Measurements from ENCODE around the gene VSNL1.

The VSNL1 gene

DNA sequence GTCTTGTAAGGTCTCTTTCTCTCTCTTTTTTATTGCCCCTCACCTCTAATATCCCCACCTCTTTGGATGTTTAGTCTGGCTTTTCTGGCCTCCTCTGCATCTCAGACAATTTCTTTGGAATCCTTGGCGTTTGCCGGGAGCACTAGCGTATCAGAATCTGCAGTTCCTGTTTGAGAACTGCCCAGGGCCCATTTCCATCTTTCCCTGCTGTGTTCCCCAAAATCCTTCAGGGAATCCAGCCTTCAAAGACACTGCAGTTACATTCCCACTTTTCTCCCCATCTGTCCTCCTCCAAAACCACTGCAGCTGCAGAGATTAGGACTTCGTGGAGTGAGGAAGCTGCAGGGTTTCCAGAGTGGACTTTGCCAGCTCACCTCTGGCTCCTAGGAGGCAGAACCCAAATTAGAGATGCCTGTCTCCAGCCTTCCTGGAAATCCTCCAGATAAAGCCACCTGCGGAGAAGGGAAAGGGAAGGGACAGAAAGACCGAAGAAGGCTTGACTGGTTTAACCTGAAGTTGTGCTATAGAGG lies 2.7 kb downstream of the VSNL1 start:
- Histone ChIP-seq H3K9me3 (ENCODE audit: severe bottlenecking) (no peaks in the 10 kb centered on the region), H3K4me3 (ENCODE audit: low read depth, low read length) (no peak overlapping the region), H3K27me3 (ENCODE audit: insufficient read depth, low read depth, severe bottlenecking) (no peaks in the 10 kb centered on the region), H3K36me3 (no peaks in the 10 kb centered on the region), H3K27ac (no peak overlapping the region)
- TF ChIP-seq, protein P1, sequence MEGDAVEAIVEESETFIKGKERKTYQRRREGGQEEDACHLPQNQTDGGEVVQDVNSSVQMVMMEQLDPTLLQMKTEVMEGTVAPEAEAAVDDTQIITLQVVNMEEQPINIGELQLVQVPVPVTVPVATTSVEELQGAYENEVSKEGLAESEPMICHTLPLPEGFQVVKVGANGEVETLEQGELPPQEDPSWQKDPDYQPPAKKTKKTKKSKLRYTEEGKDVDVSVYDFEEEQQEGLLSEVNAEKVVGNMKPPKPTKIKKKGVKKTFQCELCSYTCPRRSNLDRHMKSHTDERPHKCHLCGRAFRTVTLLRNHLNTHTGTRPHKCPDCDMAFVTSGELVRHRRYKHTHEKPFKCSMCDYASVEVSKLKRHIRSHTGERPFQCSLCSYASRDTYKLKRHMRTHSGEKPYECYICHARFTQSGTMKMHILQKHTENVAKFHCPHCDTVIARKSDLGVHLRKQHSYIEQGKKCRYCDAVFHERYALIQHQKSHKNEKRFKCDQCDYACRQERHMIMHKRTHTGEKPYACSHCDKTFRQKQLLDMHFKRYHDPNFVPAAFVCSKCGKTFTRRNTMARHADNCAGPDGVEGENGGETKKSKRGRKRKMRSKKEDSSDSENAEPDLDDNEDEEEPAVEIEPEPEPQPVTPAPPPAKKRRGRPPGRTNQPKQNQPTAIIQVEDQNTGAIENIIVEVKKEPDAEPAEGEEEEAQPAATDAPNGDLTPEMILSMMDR (IDR thresholded peaks at IDR 0.05; ENCODE audit: low read depth, low read length), result no peak
- DNase-seq, result no peak

DNA sequence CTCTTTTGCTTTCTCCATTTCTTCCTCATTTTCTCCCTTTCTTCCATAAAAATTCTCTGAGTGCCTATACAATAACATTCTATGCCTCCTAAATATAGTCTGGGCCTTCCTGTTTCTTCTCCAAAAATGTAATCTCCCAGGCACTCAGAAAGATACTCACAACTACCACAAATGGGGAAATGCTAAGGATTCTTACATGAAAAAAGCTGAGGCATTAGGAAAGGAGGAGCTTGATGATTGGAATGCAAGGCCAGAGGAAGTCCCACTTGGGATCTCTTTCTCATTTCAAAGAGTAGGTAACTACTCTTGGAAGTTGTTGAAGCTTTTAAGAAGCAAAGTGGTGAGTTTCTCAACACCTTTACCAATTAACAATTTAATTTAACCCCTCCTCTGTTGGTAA lies 3.4 kb downstream of the VSNL1 start:
- no peaks in the 10 kb centered on the region for H3K27me3 ChIP-seq (ENCODE audit: insufficient read depth, low read depth, severe bottlenecking)
- H3K27ac ChIP-seq, result no peak overlapping the region
- H3K9me3 ChIP-seq (ENCODE audit: severe bottlenecking), result no peaks in the 10 kb centered on the region
- H3K4me3 ChIP-seq (ENCODE audit: low read depth, low read length), result no peak overlapping the region
- no peak for DNase-seq
- no peaks in the 10 kb centered on the region for H3K36me3 ChIP-seq
- TF ChIP-seq, protein P1 (IDR thresholded peaks at IDR 0.05; ENCODE audit: low read depth, low read length), result no peak

DNA sequence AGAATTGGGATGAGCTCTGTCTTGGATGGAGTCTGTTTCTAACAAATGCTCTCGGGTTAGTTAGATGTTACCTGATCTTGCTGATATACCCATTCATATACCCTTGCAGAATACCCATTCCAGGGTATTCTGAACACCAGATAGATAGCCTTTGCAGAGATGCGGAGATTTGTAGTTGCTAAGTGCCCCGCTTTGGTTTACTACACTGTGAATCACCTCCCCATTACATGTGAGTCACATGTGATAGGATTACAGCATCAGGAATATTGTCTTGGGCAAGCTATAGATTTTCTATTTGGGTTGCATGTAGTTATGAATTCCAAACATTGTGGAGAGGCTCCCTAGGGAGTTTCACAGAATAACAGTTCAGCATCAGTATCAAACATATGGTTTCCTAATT lies 3.8 kb downstream of the VSNL1 start:
- H3K27me3 ChIP-seq (ENCODE audit: insufficient read depth, low read depth, severe bottlenecking), result no peaks in the 10 kb centered on the region
- no peak for DNase-seq
- no peaks in the 10 kb centered on the region for H3K9me3 ChIP-seq (ENCODE audit: severe bottlenecking)
- no peak overlapping the region for H3K27ac ChIP-seq
- H3K4me3 ChIP-seq (ENCODE audit: low read depth, low read length), result no peak overlapping the region
- TF ChIP-seq, protein P1 (IDR thresholded peaks at IDR 0.05; ENCODE audit: low read depth, low read length), result no peak
- H3K36me3 ChIP-seq, result no peaks in the 10 kb centered on the region

DNA sequence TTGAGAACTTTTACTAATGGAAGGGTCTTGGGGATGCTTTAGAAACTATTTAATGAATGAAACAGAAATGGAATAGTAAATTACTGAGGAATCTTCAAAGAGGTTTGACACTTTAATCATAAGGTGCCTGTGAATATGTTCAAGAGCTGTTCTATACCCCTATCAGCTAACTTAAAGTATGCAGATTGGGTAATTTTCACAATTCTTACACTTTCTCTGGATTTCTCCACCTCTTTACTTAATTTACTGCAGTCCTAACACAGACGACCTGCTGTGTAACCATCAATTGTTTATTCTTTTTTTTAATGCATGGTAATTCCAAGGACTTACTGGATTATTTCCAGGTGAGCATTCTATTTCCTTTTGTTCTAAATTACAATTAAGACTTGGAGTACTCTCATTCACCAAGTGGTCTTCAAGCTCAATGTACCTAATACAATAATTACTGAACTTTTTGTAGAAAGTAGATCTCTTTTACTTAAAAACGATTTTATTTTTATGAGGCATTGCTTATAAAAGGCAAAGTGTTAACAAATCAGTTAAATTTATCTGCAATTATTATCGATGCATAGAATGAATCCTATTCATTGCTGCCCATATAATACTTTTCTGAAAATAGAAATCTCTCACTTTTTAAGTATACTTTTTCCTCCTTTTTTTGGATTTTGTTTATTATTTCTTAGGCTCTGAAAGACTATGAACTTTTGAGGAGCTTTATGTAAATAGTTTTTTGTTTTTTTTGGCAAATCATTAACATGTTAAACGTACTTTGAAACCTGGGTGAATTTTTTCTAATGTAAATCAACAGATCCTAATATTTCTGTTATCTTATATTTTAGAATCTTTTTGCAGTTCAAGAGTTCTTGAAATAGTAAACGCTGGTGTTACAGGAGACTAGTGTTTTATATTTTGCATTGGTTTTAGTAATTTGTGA lies 5.5 kb downstream of the VSNL1 start:
- TF ChIP-seq, protein P1 (IDR thresholded peaks at IDR 0.05; ENCODE audit: low read depth, low read length), result no peak
- Histone ChIP-seq H3K4me3 (ENCODE audit: low read depth, low read length) (no peak overlapping the region), H3K36me3 (no peaks in the 10 kb centered on the region), H3K9me3 (ENCODE audit: severe bottlenecking) (no peaks in the 10 kb centered on the region), H3K27me3 (ENCODE audit: insufficient read depth, low read depth, severe bottlenecking) (no peaks in the 10 kb centered on the region), H3K27ac (no peak overlapping the region)
- DNase-seq, result no peak

DNA sequence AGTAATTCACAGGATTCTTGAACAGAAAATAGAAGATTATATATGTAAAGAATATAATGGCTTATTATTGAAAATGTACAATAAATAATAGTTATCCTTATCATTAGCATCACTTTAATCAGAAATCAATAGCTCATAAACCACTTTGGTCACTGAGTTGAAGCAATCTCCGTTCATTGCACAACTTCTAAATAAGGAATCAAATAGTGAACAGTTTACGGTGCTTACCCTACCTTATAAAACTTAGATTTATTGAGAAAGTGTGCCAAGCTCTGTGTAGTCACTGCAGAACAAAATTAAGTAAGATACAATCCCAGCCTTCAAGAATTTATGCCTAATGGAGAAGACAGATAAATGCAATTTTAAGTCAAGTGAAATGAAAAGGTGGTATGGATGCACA lies 6.7 kb downstream of the VSNL1 start:
- DNase-seq, result no peak
- Histone ChIP-seq H3K4me3 (ENCODE audit: low read depth, low read length) (no peak overlapping the region), H3K27me3 (ENCODE audit: insufficient read depth, low read depth, severe bottlenecking) (no peaks in the 10 kb centered on the region)

More for the DNA sequence above, 6.7 kb downstream of the VSNL1 start:
- no peaks in the 10 kb centered on the region for H3K36me3 ChIP-seq
- no peak overlapping the region for H3K27ac ChIP-seq
- TF ChIP-seq, protein P1 (IDR thresholded peaks at IDR 0.05; ENCODE audit: low read depth, low read length), result no peak
- H3K9me3 ChIP-seq (ENCODE audit: severe bottlenecking), result no peaks in the 10 kb centered on the region
